Esophagus squamous epithelium (tissue), 5 donors: Measurements from ENCODE around the gene RNF112. TPM values are rescaled to one million over a fixed set of nuclear protein-coding genes. Genes with fewer than 3 reads are reported as not detected.

Source experiments
- DNase-seq: peaks from one replicate; lab custom pipeline; 2025; lab: John Stamatoyannopoulos, UW
- H3K27ac ChIP-seq, 4 donors: fragments of 200-600 bp; sonication (generic); one replicate each; pipeline ENCODE4 v1.5.1; 2016 to 2019; ENCODE audit warnings: mild to moderate bottlenecking in 1 of 4
- H3K27me3 ChIP-seq, 4 donors: fragments of 200-600 bp; sonication (generic); 1 replicate in 3 of 4; 2 replicates in 1 of 4; pipeline versions ENCODE4 v1.5.1 to v1.6.0; 2017 to 2021; ENCODE audit warnings: antibody characterized with exemption in 1 of 4
- H3K36me3 ChIP-seq, 3 donors: fragments of 200-600 bp; sonication (generic); one replicate each; pipeline ENCODE4 v1.5.1; 2016 to 2019
- H3K4me1 ChIP-seq, 3 donors: fragments of 200-600 bp; sonication (generic); one replicate each; pipeline ENCODE4 v1.5.1; 2017 to 2019
- H3K4me3 ChIP-seq, 4 donors: fragments of 200-600 bp; sonication (generic); 1 replicate in 3 of 4; 2 replicates in 1 of 4; pipeline ENCODE4 v1.5.1; 2016 to 2019; ENCODE audit warnings: mild to moderate bottlenecking in 2 of 4, moderate library complexity in 1 of 4
- H3K9me3 ChIP-seq, 3 donors: fragments of 200-600 bp; sonication (generic); one replicate each; pipeline ENCODE4 v1.5.1; 2016 to 2019
- POLR2A ChIP-seq, 4 donors: fragments of 450-650 bp; IDR thresholded peaks; one replicate each; pipeline ENCODE4 v1.6.1; 2017; ENCODE audit warnings: antibody characterized with exemption in 4 of 4, mild to moderate bottlenecking in 4 of 4, moderate library complexity in 3 of 4
- WGBS, 2 donors: methylation state at CpG; one replicate each; pipeline ENCODE4 v1.1.5; 2018; 5-methylcytosine and 5-hydroxymethylcytosine counted together
- intact Hi-C: fragments of 100-400 bp; cut with DNase I; formaldehyde crosslinking; loops from one replicate; pipeline ENCODE4 v1.15.0; 2022
- total RNA-seq, 4 donors: library from RNA; depleted of rRNA; stranded (reverse); fragments of >200 nt; gene quantifications; one replicate each; pipeline ENCODE4 v1.1.0, GENCODE V29; 2016
- TF ChIP-seq, protein P1 (sequence below), 6 experiments: fragments of 450-650 bp in 4 of 6; fragments of 200-600 bp in 2 of 6; sonication (generic) in 2 of 6; IDR thresholded peaks; one replicate each; pipeline ENCODE4 v1.5.1; 2016 to 2019; ENCODE audit warnings: antibody characterized with exemption in 6 of 6, mild to moderate bottlenecking in 4 of 6, moderate library complexity in 4 of 6
- donor health status: DM: yes; HTN: yes; CAD: no.

RNF112 gene
- total RNA-seq, 4 donors from 2014 or later, result 0.45 to 1.5 (median 0.92) TPM; not detected in 1

DNA sequence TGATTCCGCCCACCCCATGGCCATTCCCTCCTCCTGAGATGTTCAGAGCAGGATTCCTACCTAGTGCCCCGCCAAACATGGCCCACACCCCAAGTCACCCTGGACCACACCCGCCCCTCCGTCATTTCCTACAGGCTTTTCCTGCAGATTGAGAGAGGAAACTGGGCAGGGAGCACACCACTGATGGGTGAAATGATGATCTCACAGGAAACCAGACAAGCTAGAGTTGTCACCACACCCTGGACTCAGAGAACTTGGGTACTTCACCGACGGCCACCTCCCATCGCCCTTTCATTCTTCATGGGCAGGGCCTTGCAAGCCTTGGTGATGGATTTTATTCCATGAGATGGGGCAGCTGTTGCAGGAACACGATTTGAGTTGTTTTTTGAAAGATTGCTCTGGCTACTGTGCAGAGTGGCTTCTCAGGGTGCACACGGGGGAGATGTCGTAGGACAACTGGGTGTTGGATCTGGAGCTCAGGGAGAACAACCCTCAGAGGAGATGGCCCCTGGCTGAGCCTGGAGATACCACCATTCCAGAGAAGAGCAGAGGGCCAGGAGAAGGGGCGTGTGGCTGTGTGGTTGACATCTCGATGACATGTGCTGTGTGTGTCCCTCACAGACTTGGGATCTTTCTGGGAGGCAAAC, 41.1 kb upstream of the RNF112 start:
- H3K27me3 ChIP-seq, result no peaks in the 10 kb centered on the region
- peak overlapping the region; percentile 4 to 63 (median 58) for H3K27ac ChIP-seq
- intact Hi-C loops, result loop anchor here (10.0 kb wide), 1 partner anchor 395 kb away; no protein-coding TSS in a partner anchor
- no peak overlapping the region for H3K4me3 ChIP-seq
- peaks cover 0 to 32% (median 14%) of the 10 kb centered on the region in 3 donors for H3K4me1 ChIP-seq
- no peak for DNase-seq
- WGBS, 2 donors, result 51 to 56% methylated on average over 10 to 12 of the region's 12 CpGs
- no peaks in the 10 kb centered on the region for H3K9me3 ChIP-seq
- TF ChIP-seq, protein P1, sequence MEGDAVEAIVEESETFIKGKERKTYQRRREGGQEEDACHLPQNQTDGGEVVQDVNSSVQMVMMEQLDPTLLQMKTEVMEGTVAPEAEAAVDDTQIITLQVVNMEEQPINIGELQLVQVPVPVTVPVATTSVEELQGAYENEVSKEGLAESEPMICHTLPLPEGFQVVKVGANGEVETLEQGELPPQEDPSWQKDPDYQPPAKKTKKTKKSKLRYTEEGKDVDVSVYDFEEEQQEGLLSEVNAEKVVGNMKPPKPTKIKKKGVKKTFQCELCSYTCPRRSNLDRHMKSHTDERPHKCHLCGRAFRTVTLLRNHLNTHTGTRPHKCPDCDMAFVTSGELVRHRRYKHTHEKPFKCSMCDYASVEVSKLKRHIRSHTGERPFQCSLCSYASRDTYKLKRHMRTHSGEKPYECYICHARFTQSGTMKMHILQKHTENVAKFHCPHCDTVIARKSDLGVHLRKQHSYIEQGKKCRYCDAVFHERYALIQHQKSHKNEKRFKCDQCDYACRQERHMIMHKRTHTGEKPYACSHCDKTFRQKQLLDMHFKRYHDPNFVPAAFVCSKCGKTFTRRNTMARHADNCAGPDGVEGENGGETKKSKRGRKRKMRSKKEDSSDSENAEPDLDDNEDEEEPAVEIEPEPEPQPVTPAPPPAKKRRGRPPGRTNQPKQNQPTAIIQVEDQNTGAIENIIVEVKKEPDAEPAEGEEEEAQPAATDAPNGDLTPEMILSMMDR (IDR thresholded peaks at IDR 0.05), result no peak
- H3K36me3 ChIP-seq, result no peaks in the 10 kb centered on the region

DNA sequence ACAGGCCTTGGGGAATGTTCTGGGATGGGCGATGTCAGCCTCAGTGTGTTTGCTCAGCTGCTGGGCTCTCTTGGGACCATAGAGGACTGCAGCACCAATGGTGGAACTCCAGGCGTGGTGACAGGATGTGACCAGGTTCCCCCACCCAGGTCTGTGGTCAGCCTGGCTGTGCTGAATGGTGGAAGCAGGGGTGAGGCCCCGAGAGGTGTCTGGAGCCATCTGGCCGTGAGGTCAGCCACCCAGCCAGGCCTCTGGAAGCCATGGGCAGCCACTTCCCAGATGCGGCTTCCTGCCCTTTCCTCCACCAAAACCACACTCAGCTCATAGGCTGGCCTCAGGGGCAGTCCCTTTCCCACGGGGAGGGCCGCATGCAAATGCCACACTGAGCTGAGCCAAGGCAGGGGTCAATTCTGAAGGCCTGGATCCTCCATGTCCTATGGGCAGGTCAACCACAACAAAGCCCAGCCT, 40.5 kb upstream of the RNF112 start:
- Histone ChIP-seq H3K27ac (peak overlapping the region; percentile 4 to 63 (median 58)), H3K4me1 (peaks cover 0 to 31% (median 14%) of the 10 kb centered on the region in 3 donors), H3K36me3 (no peaks in the 10 kb centered on the region), H3K9me3 (no peaks in the 10 kb centered on the region), H3K27me3 (no peaks in the 10 kb centered on the region), H3K4me3 (no peak overlapping the region)
- TF ChIP-seq POLR2A (IDR thresholded peaks at IDR 0.05), result no peak
- TF ChIP-seq, protein P1 (IDR thresholded peaks at IDR 0.05), result no peak
- intact Hi-C loops, result no loop called here
- no peak for DNase-seq
- WGBS, 2 donors, result 66% methylated on average over 3 of the region's 7 CpGs

- Histone ChIP-seq H3K9me3 (no peaks in the 10 kb centered on the region), H3K4me3 (no peak overlapping the region), H3K27ac (peak overlapping the region in 3 of 4 donors; percentile 38 to 63 (median 62)), H3K36me3 (no peaks in the 10 kb centered on the region), H3K27me3 (no peaks in the 10 kb centered on the region), H3K4me1 (peaks cover 0 to 40% (median 18%) of the 10 kb centered on the region in 3 donors)
- intact Hi-C loops, result no loop called here
- DNase-seq, result no peak
- TF ChIP-seq, protein P1 (IDR thresholded peaks at IDR 0.05), result no peak
- TF ChIP-seq POLR2A (IDR thresholded peaks at IDR 0.05), result no peak
- WGBS, 2 donors, result 83 to 86% methylated on average over 6 of the region's 7 CpGs
Measured at GRCh38 chr17:19371259-19372010, 39.6 kb upstream of the RNF112 start.

- Histone ChIP-seq H3K36me3 (no peaks in the 10 kb centered on the region), H3K27ac (peak overlapping the region in 3 of 4 donors; percentile 28 to 59 (median 38)), H3K9me3 (no peaks in the 10 kb centered on the region), H3K4me1 (peaks cover 0 to 45% (median 22%) of the 10 kb centered on the region in 3 donors), H3K4me3 (no peak overlapping the region), H3K27me3 (no peaks in the 10 kb centered on the region)
- DNase-seq, result no peak
- TF ChIP-seq, protein P1 (IDR thresholded peaks at IDR 0.05), result no peak
- no peak for TF ChIP-seq POLR2A (IDR thresholded peaks at IDR 0.05)
- intact Hi-C loops, result no loop called here
- WGBS, 2 donors, result 81 to 88% methylated on average over 9 of the region's 9 CpGs
Measured at GRCh38 chr17:19372011-19372370, 39.0 kb upstream of the RNF112 start.

GRCh38 chr17:19372439-19372838, 38.6 kb upstream of the RNF112 start:
- no peak for DNase-seq
- peaks cover 0 to 50% (median 23%) of the 10 kb centered on the region in 3 donors for H3K4me1 ChIP-seq
- no peak overlapping the region for H3K4me3 ChIP-seq
- whole genome bisulfite sequencing, 2 donors, result 84 to 94% methylated on average over 10 of the region's 12 CpGs
- peak overlapping the region in 3 of 4 donors; percentile 28 to 59 (median 38) for H3K27ac ChIP-seq
- no peaks in the 10 kb centered on the region for H3K36me3 ChIP-seq
- no peak for TF ChIP-seq POLR2A (IDR thresholded peaks at IDR 0.05)
- TF ChIP-seq, protein P1 (IDR thresholded peaks at IDR 0.05), result no peak
- intact Hi-C loops, result no loop called here
- no peaks in the 10 kb centered on the region for H3K9me3 ChIP-seq
- no peaks in the 10 kb centered on the region for H3K27me3 ChIP-seq
